Fibroblast of pulmonary artery (primary cell): ENCODE measurements around the gene SEC22A.

Experiments used
- DNase-seq: peaks from one replicate; pipeline ENCODE4 v3.0.0-alpha.2; 2010; ENCODE audit warnings: low read depth
- H3K4me3 ChIP-seq: replicated peaks from 2 replicates; pipeline ENCODE4 v1.5.1; 2011; ENCODE audit warnings: low read depth, mild to moderate bottlenecking, control low read depth, low read length, moderate library complexity
- CTCF ChIP-seq: IDR thresholded peaks from 2 replicates; pipeline ENCODE4 v1.5.1; 2011; ENCODE audit warnings: mild to moderate bottlenecking, control low read depth, low read length, inconsistent platforms; ENCODE audit errors: missing control alignments

SEC22A gene

GRCh38 chr3:123186695-123187094, 15.0 kb upstream of the SEC22A start:
- TF ChIP-seq CTCF, result no peak
- no peak overlapping the region for H3K4me3 ChIP-seq
- DNase-seq, result peak; percentile 65

- DNase-seq, result peak; percentile 26
- no peak overlapping the region for H3K4me3 ChIP-seq
- TF ChIP-seq CTCF, result no peak
Measured at GRCh38 chr3:123188058-123188457, 13.7 kb upstream of the SEC22A start.

GRCh38 chr3:123193448-123194101, 8.2 kb upstream of the SEC22A start:
- DNase-seq, result no peak

GRCh38 chr3:123194552-123194951, 7.2 kb upstream of the SEC22A start:
- H3K4me3 ChIP-seq, result no peak overlapping the region
- peak; percentile 45 for TF ChIP-seq CTCF
- DNase-seq, result peak; percentile 33

More at GRCh38 chr3:123193448-123194101, 8.2 kb upstream of the SEC22A start:
- no peak overlapping the region for H3K4me3 ChIP-seq
- no peak for TF ChIP-seq CTCF

- TF ChIP-seq CTCF, result no peak
- no peak for DNase-seq
Measured at GRCh38 chr3:123198372-123198771, 3.4 kb upstream of the SEC22A start.

GRCh38 chr3:123201223-123201556, 553 bp upstream of the SEC22A start:
- no peak for DNase-seq
- peak overlapping the region; percentile 92 for H3K4me3 ChIP-seq
- no peak for TF ChIP-seq CTCF

More at GRCh38 chr3:123198372-123198771, 3.4 kb upstream of the SEC22A start:
- H3K4me3 ChIP-seq, result no peak overlapping the region

- no peak for DNase-seq
- H3K4me3 ChIP-seq, result peak overlapping the region; percentile 92
Measured at GRCh38 chr3:123202451-123202850, 708 bp downstream of the SEC22A start.

More at GRCh38 chr3:123202451-123202850, 708 bp downstream of the SEC22A start:
- TF ChIP-seq CTCF, result no peak
